ENCODE measurements around the gene FAM193A. TPM values are rescaled to one million over a fixed set of nuclear protein-coding genes. Genes with fewer than 3 reads are reported as not detected.

Gene FAM193A
- polyA plus RNA-seq, 1 experiment, result 5.9 TPM

DNA sequence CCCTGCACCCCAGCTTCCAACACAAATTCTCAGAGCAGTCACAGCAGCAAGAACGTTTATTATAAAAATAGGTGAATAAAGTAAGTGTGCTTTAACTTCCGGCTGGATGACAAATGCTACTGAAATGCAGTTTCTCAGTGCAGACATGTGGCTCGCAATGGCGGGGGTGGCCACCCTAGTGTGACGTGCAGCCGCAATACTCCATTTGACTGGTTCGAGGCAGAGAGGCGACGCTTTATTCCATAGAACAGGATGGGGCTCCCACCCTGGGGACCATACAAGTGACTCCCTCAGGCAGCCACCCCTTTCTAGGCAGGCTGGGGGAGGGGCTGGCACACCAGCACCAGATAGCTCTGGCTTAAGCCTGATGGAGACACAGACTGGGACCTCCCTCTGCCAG lies 205.2 kb downstream of the FAM193A start:
- Histone ChIP-seq H3K4me3 (ENCODE audit: low read depth, low read length) (no peak overlapping the region), H3K27me3 (ENCODE audit: control insufficient read depth, insufficient read depth, low read length) (no peaks in the 10 kb centered on the region), H3K9me3 (ENCODE audit: control insufficient read depth, insufficient read depth, low read length) (peaks cover 3% of the 10 kb centered on the region; the same call in 1 of the 2 replicates), H3K27ac (ENCODE audit: low read depth, low read length) (peak overlapping the region; percentile 31)
- POLR2A ChIA-PET, result no interaction called here
- TF ChIP-seq, protein P1, sequence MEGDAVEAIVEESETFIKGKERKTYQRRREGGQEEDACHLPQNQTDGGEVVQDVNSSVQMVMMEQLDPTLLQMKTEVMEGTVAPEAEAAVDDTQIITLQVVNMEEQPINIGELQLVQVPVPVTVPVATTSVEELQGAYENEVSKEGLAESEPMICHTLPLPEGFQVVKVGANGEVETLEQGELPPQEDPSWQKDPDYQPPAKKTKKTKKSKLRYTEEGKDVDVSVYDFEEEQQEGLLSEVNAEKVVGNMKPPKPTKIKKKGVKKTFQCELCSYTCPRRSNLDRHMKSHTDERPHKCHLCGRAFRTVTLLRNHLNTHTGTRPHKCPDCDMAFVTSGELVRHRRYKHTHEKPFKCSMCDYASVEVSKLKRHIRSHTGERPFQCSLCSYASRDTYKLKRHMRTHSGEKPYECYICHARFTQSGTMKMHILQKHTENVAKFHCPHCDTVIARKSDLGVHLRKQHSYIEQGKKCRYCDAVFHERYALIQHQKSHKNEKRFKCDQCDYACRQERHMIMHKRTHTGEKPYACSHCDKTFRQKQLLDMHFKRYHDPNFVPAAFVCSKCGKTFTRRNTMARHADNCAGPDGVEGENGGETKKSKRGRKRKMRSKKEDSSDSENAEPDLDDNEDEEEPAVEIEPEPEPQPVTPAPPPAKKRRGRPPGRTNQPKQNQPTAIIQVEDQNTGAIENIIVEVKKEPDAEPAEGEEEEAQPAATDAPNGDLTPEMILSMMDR (IDR thresholded peaks at IDR 0.05; ENCODE audit: low read depth, low read length), result no peak
- CTCF ChIA-PET, result no interaction called here
- no peak for DNase-seq (ENCODE audit: low read depth, low spot score)

DNA sequence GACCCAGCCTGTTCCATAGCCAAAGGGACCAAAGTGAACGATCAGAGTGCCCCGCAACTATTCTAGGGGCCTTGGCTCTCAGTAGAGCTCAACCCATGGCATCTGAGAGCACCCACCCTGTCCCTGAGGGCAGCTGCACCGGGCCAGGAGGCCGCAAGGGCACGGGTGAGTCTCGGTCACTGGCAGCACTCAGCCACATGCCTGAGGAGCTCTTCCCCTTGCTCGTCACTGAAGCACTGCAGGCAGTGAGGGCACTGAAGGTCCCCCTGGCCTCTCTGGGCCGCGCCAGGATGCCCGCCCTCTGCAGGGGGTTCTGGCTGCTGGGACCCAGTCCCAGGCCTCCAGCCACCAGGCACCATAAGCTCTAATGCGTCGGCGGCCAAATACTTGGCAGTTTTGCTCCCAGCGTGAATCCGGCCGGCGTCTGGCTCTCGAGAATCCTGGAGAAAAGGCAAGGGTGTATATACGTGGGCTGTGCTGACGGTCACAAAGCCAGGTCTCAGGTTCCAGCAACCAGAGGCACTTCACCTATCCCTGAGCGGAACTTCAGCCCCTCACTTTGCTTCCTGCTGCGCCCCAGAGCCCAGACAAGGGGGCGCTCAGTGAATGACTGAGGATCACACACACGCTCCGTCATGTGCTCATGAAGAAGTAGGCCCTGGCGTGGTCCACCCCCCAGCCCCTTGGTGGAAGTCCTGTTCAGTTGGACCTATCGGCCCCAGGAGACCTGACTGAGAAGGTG lies 205.8 kb downstream of the FAM193A start:
- H3K27me3 ChIP-seq (ENCODE audit: control insufficient read depth, insufficient read depth, low read length), result no peaks in the 10 kb centered on the region
- H3K9me3 ChIP-seq (ENCODE audit: control insufficient read depth, insufficient read depth, low read length), result no peaks in the 10 kb centered on the region
- TF ChIP-seq, protein P1 (IDR thresholded peaks at IDR 0.05; ENCODE audit: low read depth, low read length), result no peak
- no peak for DNase-seq (ENCODE audit: low read depth, low spot score)
- H3K4me3 ChIP-seq (ENCODE audit: low read depth, low read length), result no peak overlapping the region
- H3K27ac ChIP-seq (ENCODE audit: low read depth, low read length), result peak overlapping the region; percentile 31
- POLR2A ChIA-PET, result no interaction called here
- CTCF ChIA-PET, result no interaction called here

DNA sequence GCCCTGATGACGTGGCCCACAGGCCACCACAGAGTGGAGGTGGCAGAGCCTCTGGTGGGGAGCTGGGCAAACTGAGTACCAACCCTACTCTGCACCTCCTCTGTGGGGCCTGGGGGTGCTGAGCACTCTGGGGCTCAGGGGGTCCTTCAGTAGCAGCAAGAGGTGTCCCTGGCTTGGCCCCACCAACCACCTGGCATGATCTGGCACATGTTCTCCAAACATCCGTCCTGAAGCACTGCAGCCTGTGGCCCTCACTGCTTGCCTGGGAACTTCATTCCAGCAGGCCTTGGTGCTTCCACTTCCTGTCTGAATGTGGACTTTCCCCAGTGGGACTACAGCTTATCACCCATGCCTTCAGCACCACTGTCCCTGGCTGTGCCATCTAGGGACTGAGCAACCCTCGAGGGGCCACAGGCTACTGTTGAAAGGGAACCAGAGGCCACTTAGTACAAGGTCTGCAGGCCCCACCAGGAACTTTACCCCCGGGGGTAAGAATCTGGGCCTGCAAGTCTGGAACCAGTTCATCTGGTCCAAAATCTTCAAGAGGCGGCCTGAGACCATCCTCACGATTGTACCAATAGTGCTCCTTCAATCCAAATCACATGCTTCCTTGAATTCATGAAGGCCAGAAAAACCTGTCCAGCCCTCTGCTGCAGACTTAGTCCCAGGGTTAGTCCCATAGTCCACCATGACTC lies 206.5 kb downstream of the FAM193A start:
- TF ChIP-seq, protein P1 (IDR thresholded peaks at IDR 0.05; ENCODE audit: low read depth, low read length), result no peak
- no peak overlapping the region for H3K4me3 ChIP-seq (ENCODE audit: low read depth, low read length)
- H3K27ac ChIP-seq (ENCODE audit: low read depth, low read length), result no peak overlapping the region
- CTCF ChIA-PET, result no interaction called here
- no peaks in the 10 kb centered on the region for H3K27me3 ChIP-seq (ENCODE audit: control insufficient read depth, insufficient read depth, low read length)
- POLR2A ChIA-PET, result interaction anchor here (0.7 kb wide), 1 partner anchor 13 kb away, joined by 3 read pairs; no protein-coding TSS in a partner anchor
- H3K9me3 ChIP-seq (ENCODE audit: control insufficient read depth, insufficient read depth, low read length), result no peaks in the 10 kb centered on the region
- DNase-seq (ENCODE audit: low read depth, low spot score), result no peak

DNA sequence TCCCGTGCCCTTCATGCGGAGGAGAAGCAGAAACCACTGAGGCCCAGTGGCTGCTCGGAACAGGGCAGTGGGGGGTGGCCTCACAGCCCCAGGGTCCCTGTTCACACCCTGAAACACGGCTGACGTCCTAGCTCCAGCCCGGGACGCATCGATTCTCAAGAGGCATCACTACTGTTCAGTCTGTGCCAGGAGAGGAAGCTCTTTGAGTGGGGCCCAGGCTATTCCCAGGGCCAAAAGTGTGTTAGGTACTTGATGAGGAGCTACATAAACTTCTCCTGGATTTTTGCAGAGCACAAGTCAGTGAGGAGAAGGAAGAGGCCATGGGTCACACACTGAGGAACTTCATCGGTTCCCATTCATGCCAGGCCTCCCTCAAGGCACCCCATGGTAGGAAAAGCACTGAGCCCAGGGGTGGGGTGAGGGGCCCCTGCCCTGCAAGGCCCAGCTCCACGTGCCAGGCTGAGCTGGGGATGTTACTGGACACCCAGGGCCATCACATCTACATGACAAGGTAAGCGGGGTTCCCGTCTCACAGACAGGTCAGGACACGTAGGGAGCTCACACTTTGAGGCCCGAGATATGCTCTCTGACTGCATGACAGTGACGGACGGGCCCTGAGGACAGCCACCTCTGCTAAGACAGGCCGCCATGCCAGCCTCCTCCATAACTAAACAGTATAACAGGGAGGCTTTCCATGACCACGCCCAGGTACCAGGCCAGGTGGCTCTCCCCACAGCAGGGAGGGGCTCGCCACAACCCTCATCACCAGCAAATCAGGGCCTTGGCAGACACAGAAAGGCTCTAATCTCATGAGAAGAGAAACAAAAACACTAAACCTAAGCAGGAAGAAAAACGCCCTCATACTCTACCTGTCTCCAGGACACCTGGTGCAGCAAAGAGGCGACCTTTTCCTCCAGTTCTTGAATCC lies 207.3 kb downstream of the FAM193A start:
- Histone ChIP-seq H3K4me3 (ENCODE audit: low read depth, low read length) (no peak overlapping the region), H3K9me3 (ENCODE audit: control insufficient read depth, insufficient read depth, low read length) (no peaks in the 10 kb centered on the region), H3K27me3 (ENCODE audit: control insufficient read depth, insufficient read depth, low read length) (no peaks in the 10 kb centered on the region), H3K27ac (ENCODE audit: low read depth, low read length) (no peak overlapping the region)
- no peak for DNase-seq (ENCODE audit: low read depth, low spot score)
- ChIA-PET POLR2A (interaction anchor here (0.7 kb wide), 1 partner anchor 12 kb away, joined by 3 read pairs; no protein-coding TSS in a partner anchor), CTCF (no interaction called here)
- TF ChIP-seq, protein P1 (IDR thresholded peaks at IDR 0.05; ENCODE audit: low read depth, low read length), result no peak

Measured in AG04450 (cell line).